HepG2 (cell line): ENCODE measurements around the gene FBXO2. TPM values are rescaled to one million over a fixed set of nuclear protein-coding genes. Genes with fewer than 3 reads are reported as not detected.

Source experiments
- ATAC-seq: fragments of 200-7000 bp; cut with Tn5 transposase; 3 replicates; pipeline ENCODE4 v1.9.1; 2020; ENCODE audit warnings: mild to moderate bottlenecking, moderate library complexity
- BruUV-seq: library from RNA; stranded (reverse); fragments of 400-500 nt; replicated peaks from 2 replicates; lab custom pipeline; 2021; lab: Mats Ljungman, UMichigan
- CTCF ChIA-PET: fragments of 300-600 bp; formaldehyde crosslinking; extraction: SDS; loops from one replicate; lab custom pipeline; 2021; ENCODE audit warnings: low total read pairs, inconsistent platforms, low intra/inter-chr PET ratio; lab: Yijun Ruan, JAX
- POLR2A ChIA-PET: fragments of 350-600 bp; sonication (Branson Sonifier 250); formaldehyde crosslinking; loops from one replicate; lab custom pipeline; 2020; ENCODE audit warnings: antibody characterized with exemption, inconsistent platforms; lab: Yijun Ruan, JAX
- DNase-seq: peaks from one replicate; pipeline ENCODE4 v3.0.0-alpha.2; 2015; ENCODE audit warnings: low spot score
- FAIRE-seq: peaks from 3 replicates; lab custom pipeline; 2011; peaks lifted over from hg19 to GRCh38; lab: Jason Lieb, UNC
- H2AFZ ChIP-seq: one replicate; pipeline ENCODE4 v1.6.1; 2011; ENCODE audit warnings: low read length, inconsistent platforms
- H3K27ac ChIP-seq: fragments of 300-600 bp; 3 replicates; pipeline ENCODE4 v1.8.0; 2011; ENCODE audit warnings: mixed run types, mild to moderate bottlenecking, mixed read lengths, low read length, inconsistent platforms; ENCODE audit not compliant: insufficient read depth; ENCODE audit errors: extremely low read length
- H3K27me3 ChIP-seq, 2 experiments: fragments of 200-600 bp in 1 of 2; 2 replicates in 1 of 2; 3 replicates in 1 of 2; pipeline versions ENCODE4 v1.6.0 to v1.8.0; 2011; ENCODE audit warnings: low read length in 2 of 2, mild to moderate bottlenecking in 2 of 2, moderate library complexity in 2 of 2, inconsistent platforms in 1 of 2; ENCODE audit not compliant: insufficient read depth in 2 of 2, control insufficient read depth in 1 of 2
- H3K36me3 ChIP-seq, 2 experiments: fragments of 200-600 bp in 1 of 2; replicated peaks in 1 of 2; 2 replicates in 1 of 2; 3 replicates in 1 of 2; pipeline versions ENCODE4 v1.5.1 to v1.8.0; 2011; ENCODE audit warnings: low read length in 2 of 2, inconsistent platforms in 1 of 2; ENCODE audit not compliant: insufficient read depth in 2 of 2, control insufficient read depth in 1 of 2
- H3K4me1 ChIP-seq: 2 replicates; pipeline ENCODE4 v1.5.1; 2012; ENCODE audit warnings: low read length, inconsistent platforms; ENCODE audit not compliant: insufficient read depth
- H3K4me2 ChIP-seq: 2 replicates; pipeline ENCODE4 v1.6.0; 2011; ENCODE audit warnings: low read depth, low read length, inconsistent platforms
- H3K4me3 ChIP-seq, 3 experiments: fragments of 200-600 bp in 1 of 3; sonication (generic), shearing (Covaris generic) in 1 of 3; replicated peaks in 1 of 3; 2 replicates each; pipeline ENCODE4 v1.5.1; 2011 to 2016; ENCODE audit warnings: low read length in 3 of 3, inconsistent platforms in 2 of 3, low read depth in 2 of 3, mild to moderate bottlenecking in 2 of 3, control low read depth in 1 of 3, mixed read lengths in 1 of 3; ENCODE audit not compliant: insufficient read depth in 1 of 3
- H3K79me2 ChIP-seq: one replicate; pipeline ENCODE4 v1.6.1; 2011; ENCODE audit warnings: low read length, inconsistent platforms; ENCODE audit not compliant: insufficient read depth
- H3K9ac ChIP-seq: 2 replicates; pipeline ENCODE4 v1.6.0; 2011; ENCODE audit warnings: mild to moderate bottlenecking, low read depth, low read length, inconsistent platforms; ENCODE audit not compliant: insufficient read depth
- H3K9me3 ChIP-seq: 2 replicates; pipeline ENCODE4 v1.5.1; 2012; ENCODE audit warnings: mild to moderate bottlenecking, low read length
- H4K20me1 ChIP-seq: 2 replicates; pipeline ENCODE4 v1.6.0; 2011; ENCODE audit warnings: inconsistent platforms, mild to moderate bottlenecking, low read length, moderate library complexity; ENCODE audit not compliant: insufficient read depth
- ARID2 ChIP-seq: sonication (generic); formaldehyde crosslinking; IDR thresholded peaks from 2 replicates; pipeline ENCODE4 v1.8.1; 2022; ENCODE audit warnings: mild to moderate bottlenecking, missing genetic modification reagents, borderline replicate concordance
- IRX3 ChIP-seq: sonication (generic); formaldehyde crosslinking; IDR thresholded peaks from 2 replicates; pipeline ENCODE4 v1.8.1; 2023; ENCODE audit warnings: mild to moderate bottlenecking, low read depth, missing genetic modification reagents, borderline replicate concordance
- NCOA1 ChIP-seq: sonication (generic); formaldehyde crosslinking; IDR thresholded peaks from 2 replicates; pipeline ENCODE4 v1.9.0; 2021; ENCODE audit warnings: missing genetic modification reagents
- RFX5 ChIP-seq: IDR thresholded peaks from 2 replicates; pipeline ENCODE4 v1.6.1; 2011; ENCODE audit warnings: low read depth, low read length, improper control_type of control experiment
- ZFYVE20 ChIP-seq: sonication (generic); formaldehyde crosslinking; IDR thresholded peaks from 2 replicates; pipeline ENCODE4 v1.8.0; 2023; ENCODE audit warnings: low read depth, mild to moderate bottlenecking, moderate library complexity, missing genetic modification reagents, borderline replicate concordance
- ZNF432 ChIP-seq: sonication (generic); formaldehyde crosslinking; IDR thresholded peaks from 2 replicates; pipeline ENCODE4 v1.5.0; 2020; ENCODE audit warnings: missing genetic modification reagents, mild to moderate bottlenecking, borderline replicate concordance
- ZNF841 ChIP-seq: sonication (generic); formaldehyde crosslinking; IDR thresholded peaks from 2 replicates; pipeline ENCODE4 v1.8.1; 2023; ENCODE audit warnings: missing genetic modification reagents, borderline replicate concordance
- WGBS: methylation state at CpG from one replicate; pipeline ENCODE4 v1.1.6; 2017; ENCODE audit warnings: low lambda C conversion rate; 5-methylcytosine and 5-hydroxymethylcytosine counted together
- in situ Hi-C: cut with HindIII; loops from 2 replicates; pipeline ENCODE4 v1.10.0; 2017; ENCODE audit warnings: low pct_unique_long_range_greater_than_20kb; ENCODE audit not compliant: extremely low pct_ligation_motif_present
- intact Hi-C: fragments of 100-400 bp; cut with micrococcal nuclease; formaldehyde crosslinking; loops from one replicate; pipeline ENCODE4 v1.10.0; 2022; ENCODE audit not compliant: unreplicated experiment
- polyA plus RNA-seq, 8 experiments: library from polyadenylated mRNA; depleted of rRNA in 3 of 8; stranded (reverse) in 7 of 8; unstranded in 1 of 8; fragments of >200 nt; fragmentation: Illumina TruSeq in 4 of 8; extraction: Trizol in 4 of 8; gene quantifications; 2 replicates each; pipeline versions ENCODE4 v1.2.1 to v1.2.3, GENCODE V29; 2011 to 2016; ENCODE audit warnings: low read depth in 4 of 8, missing spikeins in 1 of 8, mixed read lengths in 1 of 8; ENCODE audit not compliant: insufficient read depth in 1 of 8
- total RNA-seq, 5 experiments: library from RNA; depleted of rRNA; stranded (reverse); fragments of >200 nt; fragmentation: Illumina TruSeq; extraction: Trizol; gene quantifications; 2 replicates each; pipeline ENCODE4 v1.2.3, GENCODE V29; 2016; ENCODE audit warnings: low read depth in 1 of 5
- TF ChIP-seq, protein P1 (sequence below): sonication (generic); formaldehyde crosslinking; IDR thresholded peaks from 2 replicates; pipeline ENCODE4 v1.4.0; 2020; ENCODE audit warnings: low read depth, mild to moderate bottlenecking, missing genetic modification reagents
- TF ChIP-seq, protein P2 (sequence below): sonication (generic); formaldehyde crosslinking; IDR thresholded peaks from 2 replicates; pipeline ENCODE4 v1.8.0; 2022; ENCODE audit warnings: mild to moderate bottlenecking, missing genetic modification reagents, moderate library complexity
- TF ChIP-seq, protein P3 (sequence below): sonication (generic); formaldehyde crosslinking; IDR thresholded peaks from 2 replicates; pipeline ENCODE4 v1.4.0; 2020; ENCODE audit warnings: missing genetic modification reagents
- TF ChIP-seq, protein P4 (sequence below): sonication (generic); formaldehyde crosslinking; IDR thresholded peaks from 2 replicates; pipeline ENCODE4 v1.5.0; 2020; ENCODE audit warnings: mild to moderate bottlenecking, missing genetic modification reagents
- TF ChIP-seq, protein P5 (sequence below): sonication (generic); formaldehyde crosslinking; IDR thresholded peaks from 2 replicates; pipeline ENCODE4 v1.8.0; 2022; ENCODE audit warnings: missing genetic modification reagents, mild to moderate bottlenecking, borderline replicate concordance

Gene FBXO2
- total and polyA plus RNA-seq, 2 of the 13 experiments (the other 11 are each of a cell fraction or from before 2014, with no cell fraction given) = 79.3 to 112 TPM

DNA sequence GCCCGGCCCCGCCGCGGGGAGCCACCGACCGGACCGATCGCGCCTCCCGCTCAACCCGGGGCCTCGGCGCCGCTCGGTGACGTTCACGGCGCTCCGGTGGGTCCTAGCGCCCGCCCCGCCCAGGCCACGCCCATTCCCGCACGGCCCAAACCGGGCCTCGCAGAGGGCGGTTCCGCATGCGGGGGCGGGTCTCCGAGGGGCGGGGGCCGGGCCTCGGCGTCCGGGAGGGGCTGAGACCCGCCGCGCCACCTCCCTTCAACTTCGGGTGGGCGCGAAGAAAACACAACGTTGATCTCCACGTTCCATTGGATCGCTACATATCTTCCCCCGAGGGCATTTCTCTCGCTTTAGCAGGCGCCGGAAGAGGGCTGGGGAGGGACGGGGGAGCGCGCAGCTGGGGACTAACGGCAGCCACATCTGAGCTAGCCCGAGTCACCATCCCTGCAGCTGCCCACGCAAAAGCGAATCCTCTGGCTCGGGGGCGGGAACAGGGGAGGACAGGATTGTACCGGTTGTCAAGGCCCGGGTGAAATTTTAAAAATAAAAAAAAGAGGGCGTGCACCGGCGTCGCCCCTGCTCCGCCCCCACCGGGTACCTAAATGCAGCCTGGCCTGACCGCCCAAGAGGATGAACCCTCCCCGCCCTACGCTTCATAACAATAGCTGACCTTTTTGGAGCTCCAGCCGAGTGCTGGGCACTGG is 27.0 kb upstream of the FBXO2 start, which contains the start of gene MAD2L2:
MAD2L2 (minus strand) TSS at position 78 of the 701 bp plus-strand sequence. CDS start 547 bp downstream, outside the sequence.
- DNase-seq (peak; percentile 47), FAIRE-seq (no peak), ATAC-seq (peak; percentile 94)
- no peaks in the 10 kb centered on the region for H4K20me1 ChIP-seq
- no peaks in the 10 kb centered on the region for H3K79me2 ChIP-seq
- ChIA-PET CTCF (no interaction called here), POLR2A (interaction anchor here (0.9 to 2.5 kb wide), 3 partner anchors 9 to 28 kb away, joined by 3 to 16 read pairs (median 4); partner anchors contain the start of gene FBXO6)
- intact Hi-C loops (no loop called here), in situ Hi-C loops (no loop called here)
- peaks cover 3 to 38% of the 10 kb centered on the region in 2 experiments; a peak in 4 of 5 replicates for H3K27me3 ChIP-seq
- no peak within 1 kb of the TSS for H2AFZ ChIP-seq
- peaks cover 23% of the 10 kb centered on the region for H3K4me1 ChIP-seq
- peak within 1 kb of the TSS; percentile 43 for H3K27ac ChIP-seq
- no peaks in the 10 kb centered on the region for H3K9me3 ChIP-seq
- H3K36me3 ChIP-seq = peaks cover 3 to 14% of the 10 kb centered on the region in 2 experiments; a peak in 2 of 5 replicates
- peak within 1 kb of the TSS; percentile 79 for H3K9ac ChIP-seq
- no TSS peak for BruUV-seq
- WGBS = 6% methylated on average over 20 of the region's 71 CpGs
- peak within 1 kb of the TSS; percentile 99 for H3K4me2 ChIP-seq
- peak within 1 kb of the TSS; percentile 67 to 97 (median 90) for H3K4me3 ChIP-seq
- TF ChIP-seq ZNF841 (CRISPR knock-in tag) (no peak), ZFYVE20 (CRISPR knock-in tag) (no peak), NCOA1 (CRISPR knock-in tag) (no peak), IRX3 (CRISPR knock-in tag) (no peak), RFX5 (no peak), ARID2 (CRISPR knock-in tag) (no peak), ZNF432 (CRISPR knock-in tag) (no peak)
- TF ChIP-seq, protein P1, sequence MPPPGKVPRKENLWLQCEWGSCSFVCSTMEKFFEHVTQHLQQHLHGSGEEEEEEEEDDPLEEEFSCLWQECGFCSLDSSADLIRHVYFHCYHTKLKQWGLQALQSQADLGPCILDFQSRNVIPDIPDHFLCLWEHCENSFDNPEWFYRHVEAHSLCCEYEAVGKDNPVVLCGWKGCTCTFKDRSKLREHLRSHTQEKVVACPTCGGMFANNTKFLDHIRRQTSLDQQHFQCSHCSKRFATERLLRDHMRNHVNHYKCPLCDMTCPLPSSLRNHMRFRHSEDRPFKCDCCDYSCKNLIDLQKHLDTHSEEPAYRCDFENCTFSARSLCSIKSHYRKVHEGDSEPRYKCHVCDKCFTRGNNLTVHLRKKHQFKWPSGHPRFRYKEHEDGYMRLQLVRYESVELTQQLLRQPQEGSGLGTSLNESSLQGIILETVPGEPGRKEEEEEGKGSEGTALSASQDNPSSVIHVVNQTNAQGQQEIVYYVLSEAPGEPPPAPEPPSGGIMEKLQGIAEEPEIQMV = no peak; the same call in 1 of the 2 replicates
- TF ChIP-seq, protein P2, sequence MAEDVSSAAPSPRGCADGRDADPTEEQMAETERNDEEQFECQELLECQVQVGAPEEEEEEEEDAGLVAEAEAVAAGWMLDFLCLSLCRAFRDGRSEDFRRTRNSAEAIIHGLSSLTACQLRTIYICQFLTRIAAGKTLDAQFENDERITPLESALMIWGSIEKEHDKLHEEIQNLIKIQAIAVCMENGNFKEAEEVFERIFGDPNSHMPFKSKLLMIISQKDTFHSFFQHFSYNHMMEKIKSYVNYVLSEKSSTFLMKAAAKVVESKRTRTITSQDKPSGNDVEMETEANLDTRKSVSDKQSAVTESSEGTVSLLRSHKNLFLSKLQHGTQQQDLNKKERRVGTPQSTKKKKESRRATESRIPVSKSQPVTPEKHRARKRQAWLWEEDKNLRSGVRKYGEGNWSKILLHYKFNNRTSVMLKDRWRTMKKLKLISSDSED (CRISPR knock-in tag) = no peak
- TF ChIP-seq, protein P3, sequence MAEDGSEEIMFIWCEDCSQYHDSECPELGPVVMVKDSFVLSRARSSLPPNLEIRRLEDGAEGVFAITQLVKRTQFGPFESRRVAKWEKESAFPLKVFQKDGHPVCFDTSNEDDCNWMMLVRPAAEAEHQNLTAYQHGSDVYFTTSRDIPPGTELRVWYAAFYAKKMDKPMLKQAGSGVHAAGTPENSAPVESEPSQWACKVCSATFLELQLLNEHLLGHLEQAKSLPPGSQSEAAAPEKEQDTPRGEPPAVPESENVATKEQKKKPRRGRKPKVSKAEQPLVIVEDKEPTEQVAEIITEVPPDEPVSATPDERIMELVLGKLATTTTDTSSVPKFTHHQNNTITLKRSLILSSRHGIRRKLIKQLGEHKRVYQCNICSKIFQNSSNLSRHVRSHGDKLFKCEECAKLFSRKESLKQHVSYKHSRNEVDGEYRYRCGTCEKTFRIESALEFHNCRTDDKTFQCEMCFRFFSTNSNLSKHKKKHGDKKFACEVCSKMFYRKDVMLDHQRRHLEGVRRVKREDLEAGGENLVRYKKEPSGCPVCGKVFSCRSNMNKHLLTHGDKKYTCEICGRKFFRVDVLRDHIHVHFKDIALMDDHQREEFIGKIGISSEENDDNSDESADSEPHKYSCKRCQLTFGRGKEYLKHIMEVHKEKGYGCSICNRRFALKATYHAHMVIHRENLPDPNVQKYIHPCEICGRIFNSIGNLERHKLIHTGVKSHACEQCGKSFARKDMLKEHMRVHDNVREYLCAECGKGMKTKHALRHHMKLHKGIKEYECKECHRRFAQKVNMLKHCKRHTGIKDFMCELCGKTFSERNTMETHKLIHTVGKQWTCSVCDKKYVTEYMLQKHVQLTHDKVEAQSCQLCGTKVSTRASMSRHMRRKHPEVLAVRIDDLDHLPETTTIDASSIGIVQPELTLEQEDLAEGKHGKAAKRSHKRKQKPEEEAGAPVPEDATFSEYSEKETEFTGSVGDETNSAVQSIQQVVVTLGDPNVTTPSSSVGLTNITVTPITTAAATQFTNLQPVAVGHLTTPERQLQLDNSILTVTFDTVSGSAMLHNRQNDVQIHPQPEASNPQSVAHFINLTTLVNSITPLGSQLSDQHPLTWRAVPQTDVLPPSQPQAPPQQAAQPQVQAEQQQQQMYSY (CRISPR knock-in tag) = no peak
- TF ChIP-seq, protein P4, sequence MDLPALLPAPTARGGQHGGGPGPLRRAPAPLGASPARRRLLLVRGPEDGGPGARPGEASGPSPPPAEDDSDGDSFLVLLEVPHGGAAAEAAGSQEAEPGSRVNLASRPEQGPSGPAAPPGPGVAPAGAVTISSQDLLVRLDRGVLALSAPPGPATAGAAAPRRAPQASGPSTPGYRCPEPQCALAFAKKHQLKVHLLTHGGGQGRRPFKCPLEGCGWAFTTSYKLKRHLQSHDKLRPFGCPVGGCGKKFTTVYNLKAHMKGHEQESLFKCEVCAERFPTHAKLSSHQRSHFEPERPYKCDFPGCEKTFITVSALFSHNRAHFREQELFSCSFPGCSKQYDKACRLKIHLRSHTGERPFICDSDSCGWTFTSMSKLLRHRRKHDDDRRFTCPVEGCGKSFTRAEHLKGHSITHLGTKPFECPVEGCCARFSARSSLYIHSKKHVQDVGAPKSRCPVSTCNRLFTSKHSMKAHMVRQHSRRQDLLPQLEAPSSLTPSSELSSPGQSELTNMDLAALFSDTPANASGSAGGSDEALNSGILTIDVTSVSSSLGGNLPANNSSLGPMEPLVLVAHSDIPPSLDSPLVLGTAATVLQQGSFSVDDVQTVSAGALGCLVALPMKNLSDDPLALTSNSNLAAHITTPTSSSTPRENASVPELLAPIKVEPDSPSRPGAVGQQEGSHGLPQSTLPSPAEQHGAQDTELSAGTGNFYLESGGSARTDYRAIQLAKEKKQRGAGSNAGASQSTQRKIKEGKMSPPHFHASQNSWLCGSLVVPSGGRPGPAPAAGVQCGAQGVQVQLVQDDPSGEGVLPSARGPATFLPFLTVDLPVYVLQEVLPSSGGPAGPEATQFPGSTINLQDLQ (CRISPR knock-in tag) = no peak
- TF ChIP-seq, protein P5, sequence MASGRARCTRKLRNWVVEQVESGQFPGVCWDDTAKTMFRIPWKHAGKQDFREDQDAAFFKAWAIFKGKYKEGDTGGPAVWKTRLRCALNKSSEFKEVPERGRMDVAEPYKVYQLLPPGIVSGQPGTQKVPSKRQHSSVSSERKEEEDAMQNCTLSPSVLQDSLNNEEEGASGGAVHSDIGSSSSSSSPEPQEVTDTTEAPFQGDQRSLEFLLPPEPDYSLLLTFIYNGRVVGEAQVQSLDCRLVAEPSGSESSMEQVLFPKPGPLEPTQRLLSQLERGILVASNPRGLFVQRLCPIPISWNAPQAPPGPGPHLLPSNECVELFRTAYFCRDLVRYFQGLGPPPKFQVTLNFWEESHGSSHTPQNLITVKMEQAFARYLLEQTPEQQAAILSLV (CRISPR knock-in tag) = peak; percentile 69; the same call in 1 of the 2 replicates
